Epithelial cell of esophagus (primary cell): ENCODE results near the gene NCOR2.
A peak's percentile ranks its signal among the peaks of the same experiment; 100 is the strongest.

Experiments used
- DNase-seq: peaks from one replicate; pipeline ENCODE4 v3.0.0; 2010; ENCODE audit warnings: low read depth
- H3K4me3 ChIP-seq: 2 replicates; pipeline ENCODE4 v1.5.1; 2011; ENCODE audit warnings: mild to moderate bottlenecking, low read length, control low read depth
- TF ChIP-seq, protein P1 (sequence below): IDR thresholded peaks from 2 replicates; pipeline ENCODE4 v1.5.1; 2011; ENCODE audit warnings: low read depth, mild to moderate bottlenecking, low read length, control low read depth, inconsistent platforms; ENCODE audit not compliant: insufficient read depth; ENCODE audit errors: missing control alignments

The NCOR2 gene

DNA sequence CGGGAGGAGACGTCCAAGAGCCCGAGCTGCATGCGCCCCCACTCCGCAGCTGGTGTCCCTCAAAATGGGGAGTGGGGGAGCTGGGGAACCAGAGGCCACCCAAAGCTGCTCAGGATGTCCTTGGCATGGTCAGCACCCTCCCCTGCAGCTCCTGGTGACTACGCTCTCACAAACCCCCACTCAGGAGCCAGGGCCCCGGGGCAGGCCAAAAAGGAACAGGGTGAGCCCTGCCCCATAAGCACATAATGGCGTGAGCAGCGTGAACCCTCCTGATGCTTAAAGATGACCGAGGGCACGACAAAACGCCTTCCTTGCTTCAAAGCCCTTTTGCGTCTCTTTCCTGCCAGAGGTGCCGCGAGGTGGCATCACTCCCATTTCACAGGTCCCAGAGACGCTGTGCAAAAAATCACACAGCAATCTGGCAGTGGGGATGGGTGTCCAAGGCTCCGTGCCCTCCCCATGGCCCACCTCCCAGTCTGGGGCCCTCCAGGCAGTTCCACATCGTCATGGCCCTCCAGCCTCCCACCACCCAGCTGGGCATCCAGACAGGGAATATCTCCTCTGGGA, 13.5 kb downstream of the NCOR2 start:
- no peak overlapping the region for H3K4me3 ChIP-seq
- no peak for DNase-seq
- TF ChIP-seq, protein P1, sequence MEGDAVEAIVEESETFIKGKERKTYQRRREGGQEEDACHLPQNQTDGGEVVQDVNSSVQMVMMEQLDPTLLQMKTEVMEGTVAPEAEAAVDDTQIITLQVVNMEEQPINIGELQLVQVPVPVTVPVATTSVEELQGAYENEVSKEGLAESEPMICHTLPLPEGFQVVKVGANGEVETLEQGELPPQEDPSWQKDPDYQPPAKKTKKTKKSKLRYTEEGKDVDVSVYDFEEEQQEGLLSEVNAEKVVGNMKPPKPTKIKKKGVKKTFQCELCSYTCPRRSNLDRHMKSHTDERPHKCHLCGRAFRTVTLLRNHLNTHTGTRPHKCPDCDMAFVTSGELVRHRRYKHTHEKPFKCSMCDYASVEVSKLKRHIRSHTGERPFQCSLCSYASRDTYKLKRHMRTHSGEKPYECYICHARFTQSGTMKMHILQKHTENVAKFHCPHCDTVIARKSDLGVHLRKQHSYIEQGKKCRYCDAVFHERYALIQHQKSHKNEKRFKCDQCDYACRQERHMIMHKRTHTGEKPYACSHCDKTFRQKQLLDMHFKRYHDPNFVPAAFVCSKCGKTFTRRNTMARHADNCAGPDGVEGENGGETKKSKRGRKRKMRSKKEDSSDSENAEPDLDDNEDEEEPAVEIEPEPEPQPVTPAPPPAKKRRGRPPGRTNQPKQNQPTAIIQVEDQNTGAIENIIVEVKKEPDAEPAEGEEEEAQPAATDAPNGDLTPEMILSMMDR: no peak

DNA sequence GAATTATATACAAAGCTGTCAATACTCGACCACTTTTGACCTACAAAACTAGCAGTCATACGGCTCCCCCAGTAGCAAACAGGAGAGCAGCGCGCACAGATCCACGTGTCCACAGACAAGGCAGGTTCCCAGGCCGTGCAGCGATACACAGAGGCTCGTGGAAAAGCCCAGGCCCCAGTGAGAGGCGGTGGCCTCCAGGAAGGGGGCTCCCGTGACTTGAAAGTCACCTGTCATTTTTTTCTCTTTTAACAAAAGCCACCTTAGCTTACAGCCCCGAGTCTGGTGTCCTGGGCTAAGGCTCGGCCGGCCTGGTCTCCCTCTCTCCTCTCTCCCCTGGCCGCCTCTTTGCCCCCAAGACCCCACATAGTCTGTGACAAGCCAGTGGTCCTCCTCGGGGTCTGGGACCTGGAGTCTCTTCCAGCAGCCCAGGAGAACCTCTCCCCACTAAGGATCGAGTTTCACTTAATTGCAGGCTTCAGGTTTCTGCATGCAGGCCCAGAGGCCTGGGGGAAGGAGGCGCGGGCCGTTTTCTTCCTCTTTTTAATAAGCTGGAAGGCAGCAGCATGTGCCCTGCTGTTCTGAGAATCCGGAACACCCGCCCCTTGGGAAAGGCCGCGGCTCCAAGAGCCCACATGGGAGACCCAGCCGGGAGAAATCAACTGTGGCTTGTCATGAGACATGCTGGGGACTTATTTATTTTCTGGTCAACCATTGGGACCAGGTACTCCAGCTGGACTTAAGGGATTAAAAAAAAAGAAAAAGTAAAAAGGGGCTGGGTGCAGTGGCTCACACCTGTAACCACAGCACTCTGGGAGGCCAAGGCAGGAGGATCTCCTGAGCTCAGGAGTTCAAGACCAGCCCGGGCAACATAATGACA, 15.9 kb downstream of the NCOR2 start:
- H3K4me3 ChIP-seq: no peak overlapping the region
- DNase-seq: peak; percentile 61
- TF ChIP-seq, protein P1: no peak

DNA sequence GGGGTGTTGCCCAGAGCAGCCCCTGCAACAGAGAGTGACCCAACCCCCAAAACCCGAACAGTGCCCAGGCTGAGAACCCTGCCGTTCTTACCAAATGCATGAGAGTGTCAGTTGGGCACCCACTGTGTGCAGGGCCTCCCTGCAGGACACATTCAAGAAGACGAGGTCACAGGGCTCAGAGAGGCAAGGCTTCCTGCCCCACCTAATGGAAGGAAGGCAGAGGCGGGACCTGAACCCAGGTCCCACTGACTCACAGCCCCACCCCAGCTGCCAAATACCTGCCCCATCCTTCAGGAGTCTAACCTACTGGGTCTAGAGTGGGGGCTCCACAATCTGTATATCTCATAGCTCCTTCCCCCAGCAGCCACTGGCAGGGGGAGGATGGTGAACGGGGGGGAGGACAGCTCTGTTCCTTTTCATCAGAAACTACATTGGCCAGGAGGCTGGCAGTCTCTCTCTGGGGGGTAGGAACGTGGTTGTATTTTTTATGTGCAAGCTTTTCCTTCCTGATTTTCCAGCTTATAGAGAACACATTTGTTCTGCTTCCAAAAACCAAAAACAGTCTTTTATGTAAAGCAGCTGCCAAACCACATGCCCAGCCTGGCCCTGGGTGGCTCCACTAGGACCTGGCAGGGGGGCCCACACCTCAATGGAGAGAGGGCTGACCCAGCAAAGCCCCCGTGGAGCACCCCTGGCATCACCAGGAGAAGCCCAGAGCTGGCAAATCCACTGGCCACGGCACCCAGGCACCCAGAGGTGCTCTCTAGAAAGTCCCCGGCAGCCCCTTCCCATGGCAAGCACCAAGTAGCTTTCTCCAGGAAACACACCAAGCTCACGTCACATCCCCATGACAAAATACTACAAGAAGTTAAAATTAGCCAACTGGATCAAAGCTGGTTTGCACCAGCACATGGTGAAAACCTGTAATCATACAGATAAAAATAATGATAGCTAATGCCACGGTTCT, 17.0 kb downstream of the NCOR2 start:
- no peak overlapping the region for H3K4me3 ChIP-seq
- TF ChIP-seq, protein P1: no peak
- peak; percentile 40 for DNase-seq

DNA sequence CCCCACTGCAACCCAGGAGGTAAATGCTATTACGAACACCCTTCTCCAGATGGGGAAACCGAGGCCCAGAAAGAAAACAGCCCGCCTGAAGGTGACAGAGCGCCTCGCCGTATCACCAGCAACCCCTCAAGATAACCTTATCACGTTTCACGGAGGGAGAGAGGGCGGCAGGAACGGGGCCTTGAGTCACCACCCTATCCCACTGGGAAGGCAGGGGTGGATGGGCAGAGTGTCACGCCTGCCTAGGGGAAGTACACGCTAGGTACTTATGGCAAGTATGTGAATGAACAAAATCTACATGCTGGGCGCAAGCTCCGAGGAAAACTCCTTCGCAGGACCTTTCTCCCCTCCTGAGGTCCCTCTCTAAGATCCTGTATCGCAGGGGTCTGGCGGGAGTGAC, 17.8 kb downstream of the NCOR2 start:
- H3K4me3 ChIP-seq: no peak overlapping the region
- no peak for DNase-seq
- TF ChIP-seq, protein P1: no peak

DNA sequence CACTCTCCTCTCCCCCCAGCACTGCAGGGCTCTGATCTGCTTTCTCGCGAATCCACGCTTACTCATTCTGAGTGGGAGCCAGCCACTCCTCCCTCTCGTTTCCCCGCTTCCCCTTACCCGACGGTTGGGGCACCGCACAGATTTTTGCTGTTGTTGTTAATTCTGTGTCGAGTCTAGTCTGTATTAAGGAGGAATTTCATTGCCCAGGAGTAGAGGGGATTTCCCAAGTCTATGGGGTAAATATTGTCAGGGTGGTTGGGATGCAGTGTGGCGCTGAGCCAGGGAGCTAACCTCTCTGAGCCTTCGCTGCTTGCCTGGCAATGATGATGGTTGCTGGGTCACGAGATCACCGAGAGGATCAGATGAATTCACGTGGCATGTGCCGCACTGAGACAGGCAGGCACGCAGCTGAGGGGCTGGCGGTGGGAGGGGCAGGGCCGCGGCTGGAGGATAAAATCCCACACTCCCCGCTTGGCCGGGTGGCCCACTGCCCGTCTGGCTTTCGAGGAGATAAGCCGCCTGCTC, 18.5 kb downstream of the NCOR2 start:
- no peak for DNase-seq
- TF ChIP-seq, protein P1: no peak
- H3K4me3 ChIP-seq: no peak overlapping the region

DNA sequence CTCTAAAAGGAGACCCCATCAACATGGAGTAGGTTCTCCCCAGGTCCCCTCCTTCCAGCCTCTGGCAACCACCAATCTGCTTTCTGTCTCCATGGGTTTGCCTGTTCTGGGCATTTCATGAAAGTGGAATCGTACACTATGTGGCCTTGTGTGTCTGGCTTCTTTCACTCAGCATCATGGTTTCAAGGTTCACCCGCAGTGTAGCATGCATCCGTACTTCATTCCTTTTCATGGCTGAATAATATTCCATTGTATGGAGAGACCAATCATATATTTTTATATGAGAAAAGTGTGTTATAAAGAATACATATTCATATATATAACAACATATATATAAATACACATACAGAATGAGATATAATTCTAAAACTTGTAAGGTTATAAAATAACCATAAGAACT, 19.8 kb downstream of the NCOR2 start:
- H3K4me3 ChIP-seq: no peak overlapping the region
- TF ChIP-seq, protein P1: no peak
- no peak for DNase-seq
